ENCODE results near the gene SNAP25.

Gene SNAP25

DNA sequence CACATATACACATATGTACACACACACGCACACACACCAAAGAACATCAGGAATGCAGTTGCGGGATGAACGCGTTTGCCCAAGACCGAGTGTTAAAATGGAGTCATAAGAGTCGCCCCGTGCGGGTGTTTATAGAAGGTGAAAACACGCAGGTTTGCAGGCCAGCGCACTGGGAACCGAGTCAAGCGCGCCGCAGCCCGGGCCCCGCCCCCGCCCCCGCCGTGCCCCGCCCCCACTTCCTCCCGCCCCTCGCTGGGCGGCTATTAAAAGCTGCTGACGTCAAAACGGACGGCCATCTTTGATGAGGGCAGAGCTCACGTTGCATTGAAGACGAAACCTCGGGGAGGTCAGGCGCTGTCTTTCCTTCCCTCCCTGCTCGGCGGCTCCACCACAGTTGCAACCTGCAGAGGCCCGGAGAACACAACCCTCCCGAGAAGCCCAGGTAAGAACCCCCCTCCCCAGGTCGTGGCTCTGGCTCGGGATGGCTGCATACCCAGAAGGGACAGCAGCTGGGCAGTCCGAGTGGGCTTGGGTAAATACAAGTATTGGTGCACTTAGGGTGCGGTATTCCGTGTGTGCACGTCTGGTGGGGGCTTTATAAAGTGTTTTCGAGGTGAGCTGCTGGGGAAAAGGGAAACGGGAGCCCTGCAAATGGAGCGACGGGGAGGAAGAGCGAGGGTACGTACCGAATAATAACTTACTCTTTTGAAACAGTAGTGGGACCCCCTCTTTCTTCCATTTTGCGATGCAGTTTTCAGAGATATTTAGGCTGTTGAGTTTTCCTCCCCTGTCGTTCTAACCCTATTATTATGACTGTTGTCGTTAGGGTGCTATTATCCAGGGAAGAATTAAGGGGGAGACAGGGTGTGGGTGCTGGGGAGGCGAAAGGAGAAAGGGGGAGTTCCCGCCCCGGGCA lies at the start of gene SNAP25:
Gene SNAP25 (plus strand): TSS at position 295 of the 916 bp plus-strand sequence. CDS start 56,662 bp downstream, outside the sequence.
- TF ChIP-seq, protein P1, sequence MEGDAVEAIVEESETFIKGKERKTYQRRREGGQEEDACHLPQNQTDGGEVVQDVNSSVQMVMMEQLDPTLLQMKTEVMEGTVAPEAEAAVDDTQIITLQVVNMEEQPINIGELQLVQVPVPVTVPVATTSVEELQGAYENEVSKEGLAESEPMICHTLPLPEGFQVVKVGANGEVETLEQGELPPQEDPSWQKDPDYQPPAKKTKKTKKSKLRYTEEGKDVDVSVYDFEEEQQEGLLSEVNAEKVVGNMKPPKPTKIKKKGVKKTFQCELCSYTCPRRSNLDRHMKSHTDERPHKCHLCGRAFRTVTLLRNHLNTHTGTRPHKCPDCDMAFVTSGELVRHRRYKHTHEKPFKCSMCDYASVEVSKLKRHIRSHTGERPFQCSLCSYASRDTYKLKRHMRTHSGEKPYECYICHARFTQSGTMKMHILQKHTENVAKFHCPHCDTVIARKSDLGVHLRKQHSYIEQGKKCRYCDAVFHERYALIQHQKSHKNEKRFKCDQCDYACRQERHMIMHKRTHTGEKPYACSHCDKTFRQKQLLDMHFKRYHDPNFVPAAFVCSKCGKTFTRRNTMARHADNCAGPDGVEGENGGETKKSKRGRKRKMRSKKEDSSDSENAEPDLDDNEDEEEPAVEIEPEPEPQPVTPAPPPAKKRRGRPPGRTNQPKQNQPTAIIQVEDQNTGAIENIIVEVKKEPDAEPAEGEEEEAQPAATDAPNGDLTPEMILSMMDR (IDR thresholded peaks at IDR 0.05; ENCODE audit: low read depth, low read length), result no peak
- peak within 1 kb of the TSS; percentile 17 for H3K4me3 ChIP-seq (ENCODE audit: low read depth, low read length)

GRCh38 chr20:10169752-10170151 lies 48.9 kb upstream of the SNAP25 start:
- no peak overlapping the region for H3K4me3 ChIP-seq (ENCODE audit: low read depth, low read length)
- TF ChIP-seq, protein P1 (IDR thresholded peaks at IDR 0.05; ENCODE audit: low read depth, low read length), result no peak

- TF ChIP-seq, protein P1 (IDR thresholded peaks at IDR 0.05; ENCODE audit: low read depth, low read length), result no peak
- H3K4me3 ChIP-seq (ENCODE audit: low read depth, low read length), result no peak overlapping the region
Observed at GRCh38 chr20:10170261-10170660, 48.4 kb upstream of the SNAP25 start.

DNA sequence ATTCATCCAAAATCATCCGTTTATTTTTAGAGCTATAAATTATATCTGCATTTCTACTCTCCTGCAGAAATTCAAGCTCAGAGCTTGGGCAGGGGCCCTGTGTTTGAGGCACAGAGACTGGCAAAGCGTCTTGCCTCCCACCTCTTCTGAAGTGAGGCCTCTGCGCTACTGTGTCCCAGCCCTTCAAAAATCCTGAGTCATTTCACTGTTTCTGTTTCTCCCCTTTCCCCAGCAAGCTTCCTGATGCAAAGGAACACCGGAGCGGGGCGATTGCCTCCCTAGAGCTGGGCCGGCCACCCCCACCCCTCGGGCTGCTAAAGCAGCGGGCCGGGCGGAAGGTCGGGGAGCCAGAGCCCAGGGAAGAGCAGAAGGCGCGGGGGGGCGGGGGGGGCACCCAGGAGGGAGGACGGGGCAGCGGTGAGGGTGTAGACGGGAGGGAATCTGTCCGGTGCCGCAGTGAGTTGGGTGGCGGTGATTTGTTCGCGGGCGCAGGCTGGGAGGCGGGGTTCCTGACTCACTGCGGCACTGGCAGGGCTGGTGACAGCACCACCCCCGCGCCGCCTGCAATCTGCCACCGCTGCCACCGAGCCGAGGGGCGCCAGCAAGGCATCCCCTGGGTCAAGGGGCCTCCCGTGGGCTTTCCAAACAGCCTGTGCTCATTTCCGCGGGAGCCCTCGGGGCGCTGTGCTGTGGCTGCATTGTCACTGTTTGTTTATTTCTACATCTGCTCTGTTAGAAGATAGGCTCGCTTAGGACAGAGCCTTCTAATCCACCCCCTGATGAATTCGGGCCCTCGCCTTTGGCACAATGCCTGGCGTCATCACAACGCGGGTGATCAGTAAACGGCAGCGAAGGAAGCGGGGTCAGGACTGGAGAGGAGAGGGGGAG lies 46.5 kb upstream of the SNAP25 start:
- TF ChIP-seq, protein P1 (IDR thresholded peaks at IDR 0.05; ENCODE audit: low read depth, low read length), result no peak
- peak overlapping the region; percentile 51 for H3K4me3 ChIP-seq (ENCODE audit: low read depth, low read length)

DNA sequence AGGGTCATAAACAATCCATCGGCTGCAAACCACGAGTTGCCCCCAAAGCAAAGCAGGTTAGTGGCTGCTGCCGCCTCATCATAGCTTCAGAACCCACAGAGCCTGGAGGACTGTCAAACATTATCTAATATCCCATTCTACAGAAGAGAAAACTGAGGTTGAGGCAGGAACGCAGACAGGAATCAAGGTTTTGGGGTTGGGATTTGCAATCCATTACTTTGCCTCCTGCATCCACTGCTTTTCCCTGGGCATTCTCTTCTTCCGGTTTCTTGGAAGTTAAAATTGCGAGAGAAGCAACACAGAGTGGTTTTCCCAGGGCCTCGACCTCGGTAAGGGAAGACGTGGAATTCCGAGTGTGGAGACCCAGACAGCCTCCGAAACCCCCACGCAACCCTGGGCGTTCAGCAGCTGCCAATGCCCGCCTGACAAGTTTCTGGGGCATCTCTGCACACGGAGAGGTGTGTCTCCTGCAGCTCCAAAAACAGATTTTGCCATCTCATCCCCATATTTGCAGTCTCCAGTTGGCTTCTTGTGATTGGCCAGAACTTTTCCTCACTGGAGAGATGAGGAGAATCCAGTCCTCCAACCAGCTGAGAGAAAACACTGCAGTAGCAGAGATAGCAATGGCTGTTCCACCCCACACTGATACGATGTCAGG lies 45.5 kb upstream of the SNAP25 start:
- H3K4me3 ChIP-seq (ENCODE audit: low read depth, low read length), result no peak overlapping the region
- TF ChIP-seq, protein P1 (IDR thresholded peaks at IDR 0.05; ENCODE audit: low read depth, low read length), result no peak

DNA sequence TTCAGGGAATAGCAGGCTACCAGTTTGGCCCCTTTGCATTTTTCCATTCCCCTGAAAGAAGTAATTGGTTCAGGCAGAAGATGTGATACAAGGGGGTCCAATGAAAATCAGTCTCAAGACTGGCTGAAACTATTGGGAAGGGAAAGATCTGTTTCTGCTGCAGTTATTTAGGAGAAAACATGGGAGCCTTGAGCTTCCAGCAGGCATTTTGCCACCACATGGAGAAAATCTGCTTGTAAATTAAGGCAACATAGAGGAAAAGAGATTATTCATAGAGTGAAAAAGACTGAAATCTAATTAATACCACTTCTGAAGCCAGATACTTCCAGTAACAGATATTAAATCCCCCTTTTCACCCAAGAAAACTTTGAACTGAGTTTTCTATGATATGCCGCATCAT lies 44.2 kb upstream of the SNAP25 start:
- TF ChIP-seq, protein P1 (IDR thresholded peaks at IDR 0.05; ENCODE audit: low read depth, low read length), result no peak
- H3K4me3 ChIP-seq (ENCODE audit: low read depth, low read length), result no peak overlapping the region

Measured in WI38 (cell line).